Stomach (tissue), 4 donors: ENCODE measurements around the gene TGM1.

Experiments used
- CTCF ChIP-seq, 7 experiments: fragments of 450-650 bp in 4 of 7; fragments of 200-600 bp in 3 of 7; sonication (generic) in 3 of 7; IDR thresholded peaks; one replicate each; pipeline ENCODE4 v1.5.1; 2016 to 2019; ENCODE audit warnings: antibody characterized with exemption in 7 of 7, control low read depth in 2 of 7, mild to moderate bottlenecking in 1 of 7
- POLR2A ChIP-seq, 4 donors: fragments of 450-650 bp; IDR thresholded peaks; one replicate each; pipeline ENCODE4 v1.6.1; 2016; ENCODE audit warnings: antibody characterized with exemption in 4 of 4, control low read depth in 2 of 4, mild to moderate bottlenecking in 1 of 4, moderate library complexity in 1 of 4
- POLR2AphosphoS5 ChIP-seq, 3 donors: sonication (generic); formaldehyde crosslinking; IDR thresholded peaks; one replicate each; pipeline ENCODE4 v1.6.1; 2016; ENCODE audit warnings: antibody characterized with exemption in 3 of 3

GRCh38 chr14:24204163-24205146 lies 58.5 kb downstream of the TGM1 start:
- TF ChIP-seq POLR2A (IDR thresholded peaks at IDR 0.05): no peak
- TF ChIP-seq CTCF (IDR thresholded peaks at IDR 0.05): no peak
- no peak for TF ChIP-seq POLR2AphosphoS5 (IDR thresholded peaks at IDR 0.05)
